Ishikawa (cell line): ENCODE results near the gene COG4.

ENCODE experiments used
- CEBPB ChIP-seq: IDR thresholded peaks from 2 replicates; pipeline ENCODE4 v1.6.1; 2012
- CREB1 ChIP-seq: IDR thresholded peaks from 2 replicates; pipeline ENCODE4 v1.6.1; 2012; ENCODE audit warnings: low read depth
- EP300 ChIP-seq: IDR thresholded peaks from 2 replicates; pipeline ENCODE4 v1.6.1; 2012; ENCODE audit warnings: borderline replicate concordance
- NFIC ChIP-seq: IDR thresholded peaks from 2 replicates; pipeline ENCODE4 v1.6.1; 2012
- RAD21 ChIP-seq: IDR thresholded peaks from 2 replicates; pipeline ENCODE4 v1.6.1; 2012; ENCODE audit warnings: low read depth
- TAF1 ChIP-seq: IDR thresholded peaks from 2 replicates; pipeline ENCODE4 v1.6.1; 2012; ENCODE audit warnings: low read depth, mild to moderate bottlenecking
- ZBTB7A ChIP-seq: IDR thresholded peaks from 2 replicates; pipeline ENCODE4 v1.6.1; 2012; ENCODE audit warnings: low read depth
- TF ChIP-seq, protein P1 (sequence below): IDR thresholded peaks from 2 replicates; pipeline ENCODE4 v1.6.1; 2012
- TF ChIP-seq, protein P2 (sequence below): IDR thresholded peaks from 2 replicates; pipeline ENCODE4 v1.6.1; 2012

DNA sequence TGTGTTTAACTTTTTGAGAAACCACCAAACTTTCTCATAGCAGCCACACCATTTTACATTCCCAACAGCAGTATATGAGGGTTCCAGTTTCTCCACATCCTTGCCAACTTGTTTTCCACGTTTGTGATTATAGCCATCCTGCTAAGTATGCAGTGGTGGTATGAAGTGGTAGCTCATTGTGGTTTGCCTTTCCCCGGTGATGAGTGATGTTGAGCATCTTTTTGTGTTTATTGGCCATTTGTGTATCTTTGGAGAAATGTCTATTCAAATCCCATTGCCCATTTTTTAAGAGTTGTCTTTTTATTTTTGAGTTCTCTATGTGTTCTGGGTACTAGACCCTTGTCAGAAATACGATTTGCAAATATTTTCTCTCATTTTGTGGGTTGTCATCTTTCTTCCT is 17.6 kb upstream of the COG4 start:
- TF ChIP-seq NFIC (no peak), EP300 (no peak), TAF1 (no peak), RAD21 (no peak), ZBTB7A (no peak), CEBPB (no peak), CREB1 (no peak)
- TF ChIP-seq, protein P1, sequence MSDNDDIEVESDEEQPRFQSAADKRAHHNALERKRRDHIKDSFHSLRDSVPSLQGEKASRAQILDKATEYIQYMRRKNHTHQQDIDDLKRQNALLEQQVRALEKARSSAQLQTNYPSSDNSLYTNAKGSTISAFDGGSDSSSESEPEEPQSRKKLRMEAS = no peak
- TF ChIP-seq, protein P2, sequence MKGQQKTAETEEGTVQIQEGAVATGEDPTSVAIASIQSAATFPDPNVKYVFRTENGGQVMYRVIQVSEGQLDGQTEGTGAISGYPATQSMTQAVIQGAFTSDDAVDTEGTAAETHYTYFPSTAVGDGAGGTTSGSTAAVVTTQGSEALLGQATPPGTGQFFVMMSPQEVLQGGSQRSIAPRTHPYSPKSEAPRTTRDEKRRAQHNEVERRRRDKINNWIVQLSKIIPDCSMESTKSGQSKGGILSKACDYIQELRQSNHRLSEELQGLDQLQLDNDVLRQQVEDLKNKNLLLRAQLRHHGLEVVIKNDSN = no peak
